COLO829 (cell line): ENCODE data around the gene AURKAIP1.
"Not testable (repeated sequence)": the region's sequence is repeated elsewhere in the genome, so short reads cannot be mapped to it uniquely, and the experiment has no call there.

ENCODE experiments used
- DNase-seq: peaks from one replicate; pipeline ENCODE4 v3.0.0; 2012; ENCODE audit warnings: low spot score

The AURKAIP1 gene

DNA sequence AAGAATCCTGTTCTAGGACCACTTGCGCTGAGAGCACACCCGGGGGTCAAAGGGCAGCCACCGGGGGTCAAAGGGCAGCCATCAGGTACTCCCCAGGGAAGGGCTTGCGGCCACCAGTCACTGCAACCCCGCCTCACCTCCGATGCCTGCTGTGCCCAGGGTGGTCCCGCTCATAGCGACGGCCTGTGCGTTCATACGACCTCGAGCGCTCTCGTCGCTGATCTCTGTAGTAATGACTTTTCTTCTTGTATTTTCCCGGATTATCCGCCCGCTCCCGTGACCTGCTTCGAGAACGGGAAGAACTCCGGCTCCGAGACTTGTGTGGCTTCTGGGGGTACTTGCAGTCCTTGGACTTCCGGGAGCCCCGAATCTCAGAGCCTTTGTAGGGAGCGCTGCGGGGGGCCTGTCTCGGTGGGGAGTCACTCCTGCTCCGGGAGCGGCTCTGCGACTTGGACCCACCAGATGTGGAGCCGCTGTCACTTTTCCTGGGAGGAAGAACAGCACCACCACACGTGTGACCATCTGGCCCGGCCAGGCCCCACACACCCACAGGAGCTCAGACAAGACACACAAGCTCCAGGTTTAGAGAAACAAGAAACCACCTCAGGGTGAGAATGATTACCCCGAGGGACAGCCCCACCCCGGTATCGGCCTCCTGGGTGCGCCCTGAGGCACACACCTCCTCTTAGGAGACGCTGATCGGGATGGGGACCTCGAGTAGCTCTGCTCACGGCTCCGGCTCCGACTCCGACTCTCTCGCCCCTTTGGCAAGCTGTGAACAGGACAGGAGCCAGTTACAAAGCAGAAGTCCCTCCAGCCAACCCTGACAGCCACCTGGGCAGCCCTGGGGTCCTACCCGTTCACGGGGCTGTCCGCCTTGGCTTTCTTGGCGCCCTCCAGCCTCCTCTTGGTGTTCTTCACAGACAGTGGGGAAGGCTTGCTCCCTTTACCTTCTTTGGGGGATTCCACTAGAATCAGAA, 12.4 kb upstream of the AURKAIP1 start:
- no peak for DNase-seq

DNA sequence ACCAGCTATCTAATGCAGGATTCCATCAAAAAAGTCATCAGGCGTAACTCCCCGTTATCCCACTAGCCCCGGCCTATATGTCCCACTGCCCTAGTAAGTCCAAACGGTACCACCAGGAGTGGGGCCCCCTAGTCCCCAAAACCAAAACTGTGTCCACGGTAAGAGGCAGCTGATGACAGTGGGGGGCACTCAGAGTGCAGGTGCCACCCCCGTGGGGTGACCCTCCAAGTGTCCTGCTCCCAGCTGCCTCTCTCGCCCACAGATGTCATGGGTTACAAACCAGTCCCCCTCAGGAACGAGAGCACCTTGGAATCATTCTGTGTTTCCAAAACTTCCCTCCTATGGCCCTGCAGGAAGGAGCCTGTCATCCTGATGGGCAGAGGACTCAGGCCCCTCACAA, 10.9 kb upstream of the AURKAIP1 start:
- no peak for DNase-seq

DNA sequence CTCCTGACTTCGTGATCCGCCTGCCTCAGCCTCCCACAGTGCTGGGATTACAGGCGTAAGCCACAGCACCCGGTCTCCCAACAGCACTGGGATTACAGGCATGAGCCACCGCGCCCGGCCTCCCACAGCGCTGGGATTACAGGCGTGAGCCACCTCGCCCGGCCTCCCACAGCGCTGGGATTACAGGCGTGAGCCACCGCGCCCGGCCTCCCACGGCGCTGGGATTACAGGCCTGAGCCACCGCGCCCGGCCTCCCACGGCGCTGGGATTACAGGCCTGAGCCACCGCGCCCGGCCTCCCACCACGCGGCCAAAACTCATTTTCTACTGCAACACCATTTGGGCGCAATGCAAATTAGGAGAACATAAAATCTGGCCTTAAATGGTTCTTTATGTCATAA, 10.3 kb upstream of the AURKAIP1 start:
- not testable (repeated sequence) for DNase-seq

DNA sequence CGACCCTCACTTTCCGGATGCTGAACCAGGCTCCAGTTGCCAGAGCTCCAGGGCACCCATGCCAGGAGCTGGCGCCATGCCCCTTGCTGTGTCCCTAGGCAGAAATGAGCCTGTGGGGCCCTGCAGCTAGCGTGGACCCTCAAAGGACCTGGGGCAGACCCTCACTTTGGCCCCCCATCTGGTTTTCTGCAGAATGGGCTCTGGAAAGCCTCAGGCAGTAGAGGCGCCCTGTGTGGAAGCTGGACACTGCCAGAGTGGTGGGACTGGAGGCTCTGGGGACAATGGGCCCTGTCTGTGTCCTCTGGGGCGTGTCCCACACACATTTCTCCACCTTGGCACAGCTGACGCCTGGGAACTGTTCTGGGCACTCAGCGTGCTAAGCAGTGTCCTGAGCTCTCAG, 6.3 kb upstream of the AURKAIP1 start:
- no peak for DNase-seq

DNA sequence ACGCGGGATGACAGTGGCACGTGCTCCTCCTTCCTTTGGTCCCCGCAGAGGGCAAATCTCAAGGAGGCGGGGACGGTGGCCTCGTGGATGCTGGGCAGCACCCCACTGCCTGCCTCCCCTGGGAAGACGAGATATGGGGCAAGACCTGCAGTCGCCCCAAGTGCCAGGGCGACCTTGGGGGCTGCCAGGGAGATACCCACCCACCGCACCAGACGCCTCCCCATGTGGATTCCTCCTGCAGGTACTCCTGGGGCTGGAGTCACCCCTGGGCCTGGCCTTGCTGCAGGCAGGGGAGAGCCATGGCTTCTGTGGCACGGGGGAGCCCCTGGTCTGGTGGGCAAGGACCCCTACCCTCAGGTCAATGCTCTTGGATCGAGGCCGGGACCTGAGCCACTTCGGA, 5.9 kb upstream of the AURKAIP1 start:
- no peak for DNase-seq

DNA sequence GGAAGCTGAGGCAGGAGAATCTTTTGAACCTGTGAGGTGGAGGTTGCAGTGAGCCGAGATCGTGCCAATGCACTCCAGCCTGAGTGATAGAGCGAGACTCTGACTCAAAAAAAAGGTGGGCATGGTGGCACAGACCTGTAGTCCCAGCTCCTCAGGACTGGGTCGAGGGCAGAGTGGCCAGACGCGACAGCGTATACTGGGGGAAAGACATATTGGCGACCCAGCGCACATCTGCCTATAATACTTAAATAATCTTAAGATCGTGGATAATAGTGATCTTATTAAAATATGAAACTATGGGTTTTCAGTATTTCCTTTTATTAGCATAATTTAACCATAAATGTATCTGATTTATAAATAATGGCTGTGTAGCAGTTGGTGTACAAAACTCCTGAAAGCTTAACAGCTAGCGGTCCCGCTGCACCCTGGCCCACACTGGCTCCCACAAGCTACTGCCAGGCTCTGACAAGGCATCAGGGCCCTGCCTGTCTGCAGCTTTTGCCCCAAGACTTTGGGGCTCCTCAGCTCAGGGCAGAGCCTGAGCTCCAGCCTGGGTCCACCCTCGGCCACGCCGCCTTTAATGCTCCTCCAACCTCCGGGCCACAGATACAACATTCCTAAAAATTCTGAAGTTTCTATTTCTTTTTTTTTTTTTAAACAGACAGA, 2.7 kb upstream of the AURKAIP1 start:
- no peak for DNase-seq

DNA sequence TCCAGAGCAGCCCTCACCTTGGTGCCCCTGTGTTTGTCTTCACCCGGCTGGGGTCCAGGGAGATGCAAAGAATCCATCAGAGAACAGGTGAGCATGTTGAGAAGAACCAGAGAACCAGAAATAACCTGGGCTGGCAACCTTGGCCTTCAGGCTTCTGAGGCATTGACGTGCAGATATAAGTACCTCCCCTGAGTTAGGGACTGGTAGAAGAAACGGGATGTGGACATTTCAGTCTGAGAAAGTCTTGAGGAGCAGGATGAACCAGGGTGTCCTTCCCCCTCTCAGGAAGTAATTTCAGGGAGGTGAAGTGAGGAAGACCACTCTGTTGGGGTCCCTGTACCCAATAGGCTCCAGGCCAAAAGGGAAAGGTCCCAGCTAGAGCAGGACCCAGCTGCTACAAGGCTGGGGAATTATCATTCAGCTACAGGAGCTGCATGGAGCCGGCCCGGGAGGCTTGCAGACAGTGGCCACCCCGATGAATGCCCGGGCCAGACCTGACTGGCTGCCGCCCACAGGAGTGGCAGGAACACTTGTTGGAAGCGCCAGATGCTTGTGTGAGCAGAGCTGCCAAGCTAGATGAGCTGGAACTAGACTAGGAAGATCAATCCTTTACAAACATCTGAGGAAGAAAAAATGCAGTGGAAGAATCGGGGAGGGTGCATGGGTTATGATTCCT, 1.7 kb upstream of the AURKAIP1 start:
- no peak for DNase-seq

DNA sequence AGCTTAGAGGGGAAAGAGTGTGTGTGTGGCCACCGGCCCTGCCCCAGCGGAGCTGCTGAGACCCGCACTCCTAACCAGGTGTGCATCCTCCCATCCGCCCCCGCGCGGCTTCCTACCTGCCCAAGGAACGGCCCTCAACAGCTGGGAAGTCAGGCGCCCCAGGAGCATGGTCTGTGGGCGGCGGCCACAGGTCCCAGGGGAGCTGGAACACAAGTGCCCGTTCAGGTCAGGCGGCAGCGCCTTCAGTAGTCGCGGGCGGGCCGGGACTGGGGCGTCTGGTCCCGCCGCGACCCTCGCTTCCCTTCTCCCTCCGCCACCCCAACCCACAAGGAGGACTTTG, 448 bp downstream of the AURKAIP1 start:
- DNase-seq: no peak

DNA sequence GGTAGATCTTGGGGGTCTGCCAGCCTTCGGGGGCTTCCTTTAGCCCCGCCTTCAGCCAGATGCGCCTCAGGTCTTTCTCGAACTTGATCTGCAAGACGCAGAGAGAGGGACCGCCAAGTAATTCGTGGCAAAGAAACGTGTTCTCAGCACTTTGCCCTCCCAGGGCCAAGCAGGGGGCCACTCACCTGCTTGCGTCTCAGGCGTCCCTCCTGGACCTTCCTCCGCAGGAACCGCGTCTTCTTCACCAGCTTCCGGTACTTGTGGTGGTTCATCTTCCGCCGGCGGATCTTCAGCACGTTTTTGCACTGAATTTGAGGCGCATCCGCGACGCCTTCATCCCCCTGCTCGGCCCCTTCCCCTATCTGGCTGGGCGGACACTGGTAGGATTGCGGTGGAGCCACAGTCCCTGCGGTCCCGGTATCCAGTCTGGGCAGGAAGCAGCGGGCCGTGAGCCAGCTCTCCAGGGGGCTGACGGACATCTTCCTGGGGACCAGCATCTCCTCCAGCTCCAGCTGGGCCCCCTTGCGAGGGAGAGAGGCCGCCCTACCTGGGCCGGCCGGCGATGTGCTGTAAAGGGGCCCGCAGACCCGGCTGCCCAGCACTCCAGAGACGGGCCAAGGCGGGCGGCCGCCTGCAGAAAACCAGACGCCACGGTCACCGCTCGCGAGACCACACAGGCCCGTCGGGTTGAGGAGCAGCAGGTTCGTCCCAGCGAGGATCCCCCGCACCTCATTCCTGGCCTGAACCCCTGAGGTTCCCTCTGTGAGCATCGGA, 1.0 kb downstream of the AURKAIP1 start:
- no peak for DNase-seq

DNA sequence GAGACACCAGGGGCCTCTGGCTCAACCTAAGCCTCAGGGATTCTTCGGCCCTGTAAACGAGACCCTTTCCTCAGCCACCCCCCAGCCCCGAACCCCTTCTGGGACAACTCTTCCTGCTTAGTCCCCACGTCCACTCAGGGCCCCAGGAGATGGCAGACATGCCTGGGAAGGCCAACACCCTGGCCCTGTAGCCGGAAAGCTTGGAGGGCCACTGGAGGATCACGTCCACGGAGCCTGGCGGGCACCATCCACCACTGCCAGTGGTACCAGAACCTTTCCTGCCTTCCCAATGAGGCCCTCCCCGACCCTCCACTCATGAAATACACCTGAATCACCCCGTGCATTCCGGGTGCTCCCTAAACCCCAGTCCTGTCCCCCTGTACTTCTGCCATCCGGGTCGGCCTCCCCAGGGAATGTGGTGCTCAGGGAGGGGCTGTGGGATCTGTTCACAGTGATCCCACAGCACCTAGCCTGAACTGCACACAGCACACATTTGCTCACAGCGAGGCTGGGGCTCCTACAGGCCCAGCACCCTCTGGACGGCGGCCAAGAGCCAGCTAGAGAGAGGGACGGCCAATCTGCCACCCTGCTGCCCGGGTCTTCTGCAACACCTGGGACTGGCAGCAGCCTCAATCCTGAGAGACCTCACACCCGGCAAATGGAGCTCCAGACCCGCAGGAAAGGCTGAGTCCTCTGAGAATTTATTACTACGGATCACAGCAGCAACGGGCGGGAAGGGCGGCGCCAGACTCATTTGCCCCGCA, 1.8 kb downstream of the AURKAIP1 start:
- no peak for DNase-seq

DNA sequence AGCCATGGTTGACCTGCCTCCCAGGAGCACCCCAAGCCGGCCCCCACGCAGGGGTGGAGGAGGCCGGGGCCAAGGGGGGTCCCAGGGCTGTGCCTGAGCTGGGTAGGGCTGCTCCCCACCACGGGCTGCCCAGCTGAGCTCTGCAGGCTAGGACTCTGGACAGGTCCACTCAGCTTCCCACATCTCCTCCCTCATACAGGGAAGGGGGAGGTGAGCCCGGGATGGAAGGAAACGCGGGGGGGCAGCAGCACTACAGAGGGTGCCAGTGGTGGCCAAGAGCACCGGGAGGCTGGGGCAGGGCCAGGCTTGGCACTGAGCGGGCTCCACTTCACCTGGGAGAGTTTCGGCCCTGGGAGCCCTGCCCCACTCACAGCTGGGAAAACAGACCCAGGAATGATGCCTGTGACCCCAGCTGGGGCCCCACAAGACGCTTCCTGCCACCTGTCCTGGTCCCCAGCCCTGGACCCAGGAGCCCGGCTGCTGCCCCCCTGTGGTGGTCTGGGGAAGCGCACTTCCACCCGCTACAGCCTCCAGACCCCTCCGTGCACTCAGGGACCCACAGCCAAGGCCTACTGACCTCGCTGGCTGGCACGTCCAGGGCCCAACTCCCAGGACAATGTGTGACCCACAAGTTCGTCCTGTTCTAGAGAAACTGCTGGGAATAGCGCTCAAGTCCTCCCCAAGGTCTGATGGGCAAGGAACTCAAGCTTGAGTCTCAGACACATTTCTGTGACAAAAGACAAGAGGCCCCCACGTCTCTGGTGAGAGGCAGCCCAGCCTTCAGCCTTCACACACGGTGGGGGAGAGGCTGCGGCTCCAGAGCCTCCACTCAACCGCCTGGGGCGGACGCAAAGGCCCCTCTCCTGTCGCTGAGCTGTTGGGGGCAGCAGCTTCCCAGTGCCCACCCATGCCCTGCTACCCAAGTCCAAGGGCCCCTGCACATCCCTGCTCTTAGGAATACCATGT, 3.0 kb downstream of the AURKAIP1 start:
- no peak for DNase-seq

DNA sequence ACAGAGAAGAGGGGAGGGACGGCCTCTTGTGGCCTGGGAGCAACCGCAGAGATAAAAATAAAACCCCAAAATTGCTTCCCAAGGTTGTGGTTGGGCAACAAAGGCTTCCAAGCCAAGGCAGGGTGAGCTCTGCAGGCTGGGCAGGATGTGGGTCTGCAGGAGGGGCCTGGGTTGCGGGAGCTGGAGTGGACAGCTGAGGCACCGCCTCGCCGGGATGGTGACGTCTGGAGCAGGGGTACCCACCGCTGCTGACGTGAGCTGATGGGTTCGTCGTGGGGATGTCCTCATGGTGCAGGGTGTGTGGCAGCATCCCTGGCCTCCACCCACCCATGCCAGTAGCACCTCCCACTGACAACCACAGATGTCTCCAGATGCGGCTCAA, 3.7 kb downstream of the AURKAIP1 start:
- DNase-seq: no peak

DNA sequence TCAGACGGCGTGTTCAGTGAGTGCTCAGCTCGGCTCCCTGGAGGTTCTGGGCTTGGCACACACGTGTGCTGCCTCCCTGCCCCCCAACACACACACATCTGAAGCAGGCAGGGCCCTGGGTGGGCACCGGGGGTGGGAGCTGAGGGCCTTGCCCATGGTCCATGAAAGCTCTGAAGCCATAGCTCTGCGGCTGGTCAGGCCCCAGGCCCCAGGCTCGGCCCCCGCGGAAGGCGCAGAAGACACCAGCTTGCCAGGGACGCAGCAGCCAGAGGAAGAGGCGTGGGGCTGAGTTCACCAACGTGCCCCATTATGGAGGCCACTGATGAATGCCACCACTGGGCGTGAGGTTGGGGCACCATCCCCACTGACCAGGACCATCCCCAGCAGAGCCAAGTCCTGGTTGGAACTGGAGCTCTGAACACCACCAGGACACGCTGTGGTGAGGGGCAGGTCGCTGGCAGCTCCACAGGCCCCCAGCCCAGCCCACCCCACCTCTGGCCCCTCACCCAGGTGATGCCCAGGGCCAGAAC, 4.2 kb downstream of the AURKAIP1 start:
- DNase-seq: no peak

DNA sequence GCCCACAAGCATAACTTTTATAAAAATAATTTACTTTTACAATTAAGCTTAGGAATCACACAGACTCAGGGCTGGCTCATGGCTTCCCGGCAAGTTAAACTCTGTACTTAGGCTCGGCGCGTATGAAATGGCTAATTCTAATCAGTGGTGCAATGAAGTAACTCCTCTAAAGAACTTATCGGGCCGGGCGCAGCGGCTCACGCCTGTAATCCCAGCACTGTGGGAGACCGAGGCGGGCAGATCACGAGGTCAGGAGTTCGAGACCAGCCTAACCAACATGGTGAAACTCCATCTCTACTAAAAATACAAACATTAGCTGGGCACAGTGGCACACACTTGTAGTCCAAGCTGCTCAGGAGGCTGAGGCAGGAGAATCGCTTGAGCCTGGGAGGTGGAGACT, 4.9 kb downstream of the AURKAIP1 start:
- not testable (repeated sequence) for DNase-seq

DNA sequence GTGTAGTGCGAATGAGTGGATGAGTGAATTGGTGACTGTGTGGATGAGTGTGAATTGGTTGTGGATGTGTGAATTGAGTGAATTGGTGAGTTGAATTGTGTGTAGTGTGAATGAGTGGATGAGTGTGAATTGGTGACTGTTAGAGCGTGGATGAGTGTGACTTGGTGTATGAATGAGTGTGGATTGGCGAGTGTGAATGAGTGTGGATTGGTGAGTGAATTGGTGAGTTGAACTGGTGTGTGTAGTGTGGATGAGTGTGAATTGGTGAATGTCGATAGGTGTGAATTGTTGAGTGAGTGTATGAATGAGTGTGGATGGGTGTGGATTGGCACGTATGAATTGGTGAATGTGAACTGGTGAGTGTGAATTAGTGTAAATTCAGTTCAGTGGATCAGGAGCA, 7.7 kb downstream of the AURKAIP1 start:
- no peak for DNase-seq

DNA sequence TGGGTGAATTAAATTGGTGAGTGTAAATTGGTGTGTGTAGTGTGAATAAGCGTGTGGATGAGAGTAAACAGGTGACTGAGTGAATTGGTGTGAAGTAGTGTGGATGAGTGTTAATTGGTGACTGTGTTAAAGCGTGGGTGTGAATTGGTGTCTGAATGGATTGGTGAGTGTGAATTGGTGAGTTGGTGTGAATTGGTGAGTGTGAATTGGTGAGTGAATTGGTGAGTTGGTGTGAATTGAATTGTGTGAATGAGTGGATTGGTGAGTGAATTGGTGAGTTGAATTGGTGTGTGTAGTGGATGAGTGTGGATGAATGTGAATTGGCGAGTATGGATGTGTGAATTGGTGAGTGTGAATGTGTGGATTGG, 8.3 kb downstream of the AURKAIP1 start:
- no peak for DNase-seq

DNA sequence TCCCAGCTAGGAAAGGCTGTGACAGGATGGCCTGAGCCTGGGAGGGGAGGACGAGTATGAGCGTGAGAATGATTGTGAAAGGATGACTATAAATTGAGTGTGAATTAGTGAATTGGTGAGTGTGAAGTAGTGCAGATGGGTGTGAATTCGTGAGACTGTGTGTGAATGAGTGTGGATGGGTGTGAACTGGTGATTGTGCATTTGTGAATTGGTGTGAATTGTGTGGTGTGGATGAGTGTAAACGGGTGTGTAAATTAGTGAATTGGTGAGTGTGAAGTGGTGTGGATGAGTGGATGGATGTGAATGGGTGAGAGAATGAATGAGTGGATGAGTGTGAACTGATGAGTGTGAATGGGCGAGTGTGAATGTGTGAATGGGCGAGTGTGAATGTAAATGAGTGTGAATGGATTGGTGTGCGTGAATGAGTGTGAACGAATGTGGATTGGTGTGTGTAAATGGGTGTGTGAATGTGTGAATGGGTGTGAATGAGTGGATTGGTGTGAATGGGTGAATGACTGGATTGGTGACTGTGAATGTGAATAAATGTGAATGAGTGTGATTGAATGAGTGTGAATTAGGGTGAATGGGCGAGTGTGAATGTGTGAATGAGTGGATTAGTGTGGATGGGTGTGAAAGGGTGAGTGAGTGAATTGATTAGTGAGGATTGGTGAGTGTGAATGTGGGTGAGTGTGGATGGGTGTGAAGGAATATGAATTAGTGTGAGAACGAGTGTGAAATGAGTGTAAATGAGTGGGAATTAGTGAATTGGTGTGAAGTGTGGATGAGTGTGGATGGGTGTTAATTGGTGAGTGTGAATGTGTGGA, 8.9 kb downstream of the AURKAIP1 start:
- DNase-seq: no peak

DNA sequence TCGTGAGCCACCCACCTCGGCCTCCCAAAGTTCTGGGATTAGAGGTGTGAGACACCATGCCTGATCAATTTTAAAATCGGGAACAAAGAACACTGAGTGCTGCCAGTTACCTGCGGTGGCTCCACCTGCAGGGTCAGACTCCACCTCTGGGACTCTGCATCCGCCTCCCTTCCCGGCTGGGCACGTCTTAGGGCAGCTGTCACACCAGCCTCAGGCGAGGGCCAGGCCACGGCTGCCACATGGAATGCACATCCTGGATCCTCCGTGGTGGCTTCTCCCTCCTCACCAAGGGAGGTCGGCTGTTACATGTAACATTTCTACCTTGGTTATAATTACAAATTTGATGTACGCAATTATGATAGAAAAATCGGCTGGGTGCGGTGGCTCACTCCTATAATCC, 10.7 kb downstream of the AURKAIP1 start:
- no peak for DNase-seq

DNA sequence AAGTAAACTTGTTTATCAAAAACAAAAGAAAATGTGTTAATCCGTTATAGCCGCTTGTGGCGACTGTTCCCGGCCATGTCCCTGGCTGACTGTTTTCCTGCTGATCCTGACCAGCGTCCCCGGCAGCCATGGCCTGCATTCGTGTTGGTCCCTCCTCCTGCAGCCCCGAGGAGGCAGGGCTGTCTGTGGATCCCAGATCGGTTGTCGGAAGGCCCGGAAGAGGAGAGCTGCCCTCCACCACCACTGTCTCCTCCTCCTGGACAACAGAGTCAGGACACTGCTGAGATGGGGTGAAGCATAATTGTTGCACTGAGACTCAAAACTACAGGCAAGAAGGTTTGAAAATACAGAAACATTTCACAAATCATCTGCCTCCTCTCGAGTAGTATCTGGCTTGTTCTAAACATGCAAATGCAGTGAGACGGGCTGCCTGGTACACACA, 13.0 kb downstream of the AURKAIP1 start:
- DNase-seq: no peak
